GM18520 (cell line): ENCODE results near the gene PRELP.
"Not testable (repeated sequence)": the region's sequence is repeated elsewhere in the genome, so short reads cannot be mapped to it uniquely, and the experiment has no call there.

ENCODE experiments used
- ATAC-seq: cut with Tn5 transposase; IDR thresholded peaks from one replicate; pipeline ENCODE4 v1.9.1; 2021; ENCODE audit not compliant: unreplicated experiment

Gene PRELP

DNA sequence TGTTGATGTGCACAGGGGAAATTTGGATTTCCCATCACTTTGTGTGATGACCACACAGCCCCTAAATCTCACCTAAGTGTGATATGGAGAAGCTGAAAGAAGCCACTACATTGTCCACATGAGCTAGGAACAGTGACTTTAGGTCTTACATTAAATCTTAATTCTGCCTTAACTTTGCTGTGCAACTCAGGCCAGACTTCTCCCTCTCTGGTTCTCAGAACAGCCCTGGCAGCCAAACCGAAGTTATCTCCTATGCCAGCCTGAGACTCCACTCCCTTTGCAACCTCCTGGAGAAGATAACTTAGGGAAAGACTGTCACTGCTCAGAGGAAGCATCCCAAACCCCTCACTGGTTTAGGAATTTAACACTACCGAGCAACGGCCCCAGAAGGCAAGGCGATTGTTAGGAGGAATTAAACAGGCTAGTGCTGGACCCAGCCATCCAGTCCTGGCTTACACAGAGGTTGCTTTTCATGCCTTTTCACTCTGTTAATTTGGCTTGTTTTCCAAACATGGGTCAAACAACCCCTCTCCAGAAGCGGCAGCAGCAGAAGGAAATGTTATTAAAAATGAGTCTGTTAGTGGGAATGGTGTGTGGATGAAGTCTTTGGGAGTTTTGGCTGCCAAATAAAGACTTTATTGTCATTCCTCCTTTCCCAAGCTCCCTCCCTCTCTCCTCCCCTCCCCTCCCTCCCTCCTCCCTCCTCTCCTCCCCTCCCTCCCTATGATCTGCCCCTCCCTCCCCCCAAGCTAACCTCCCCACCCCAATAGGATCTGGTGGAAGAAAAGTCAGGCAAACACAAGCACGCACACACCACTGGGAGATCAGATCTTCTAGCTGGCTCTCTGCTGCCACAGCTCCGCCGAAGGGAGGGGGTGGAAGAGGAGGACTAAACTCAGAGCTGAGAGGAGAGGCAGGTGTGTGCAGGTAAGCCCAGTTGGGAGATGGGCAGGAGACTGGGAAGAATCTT lies at the start of gene PRELP:
Gene PRELP (plus strand): TSS at position 795 of the 970 bp plus-strand sequence. CDS start 7,379 bp downstream, outside the sequence.
- ATAC-seq, result no peak

- no peak for ATAC-seq
Measured at GRCh38 chr1:203426366-203426765, 49.2 kb upstream of the PRELP start.

- ATAC-seq, result no peak
Measured at GRCh38 chr1:203426870-203427269, 48.7 kb upstream of the PRELP start.

GRCh38 chr1:203427451-203427850 lies 48.2 kb upstream of the PRELP start:
- no peak for ATAC-seq

DNA sequence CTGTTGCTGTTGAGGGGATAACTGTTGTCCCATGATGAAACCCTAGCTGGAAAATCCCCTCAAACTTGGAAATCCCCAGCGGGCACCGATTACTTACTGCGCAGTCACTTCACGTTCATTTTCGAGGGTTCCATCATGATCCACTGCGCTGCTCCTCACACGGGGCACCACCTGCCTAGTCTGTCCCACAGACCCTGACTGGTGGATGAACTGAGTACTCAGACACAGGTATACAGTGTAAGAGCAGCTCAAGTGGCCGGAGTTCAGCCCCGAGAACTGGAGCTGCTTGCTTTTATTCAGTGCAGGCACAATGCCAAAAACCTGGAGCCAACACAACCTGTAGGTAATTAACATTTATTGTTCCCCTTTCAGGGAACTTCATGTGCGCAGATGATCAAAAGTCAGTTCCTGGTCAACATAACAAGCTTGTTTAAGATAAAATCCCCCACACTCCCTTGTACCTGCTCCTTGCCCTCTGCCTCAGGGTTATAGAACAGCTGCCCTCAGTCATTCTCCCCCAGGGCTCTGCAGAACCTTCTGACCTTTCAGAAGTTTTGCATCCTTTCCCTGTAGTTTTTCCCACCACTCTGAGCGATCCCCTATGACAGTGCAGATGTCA lies 46.5 kb upstream of the PRELP start:
- no peak for ATAC-seq

DNA sequence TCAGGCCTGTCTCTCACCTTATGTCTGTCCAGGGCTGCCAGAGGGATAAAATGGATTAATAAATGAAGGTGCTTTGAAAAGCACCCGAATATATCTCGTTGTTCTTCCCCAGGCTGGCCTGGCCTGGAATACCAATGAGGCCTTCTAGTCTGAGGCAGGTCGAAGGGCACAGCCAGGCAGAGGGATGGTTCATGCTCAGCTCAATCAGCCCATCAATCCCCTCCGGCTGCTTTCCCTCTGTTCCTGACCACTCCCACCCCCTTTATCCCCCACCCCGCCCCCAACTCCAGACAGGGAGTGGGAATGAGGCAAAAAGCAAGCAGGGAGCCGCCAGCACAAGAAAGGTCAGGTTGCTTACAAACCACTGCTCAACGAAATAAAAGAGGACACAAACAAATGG lies 40.0 kb upstream of the PRELP start:
- ATAC-seq, result no peak

GRCh38 chr1:203437696-203438315 lies 37.8 kb upstream of the PRELP start:
- ATAC-seq, result no peak

DNA sequence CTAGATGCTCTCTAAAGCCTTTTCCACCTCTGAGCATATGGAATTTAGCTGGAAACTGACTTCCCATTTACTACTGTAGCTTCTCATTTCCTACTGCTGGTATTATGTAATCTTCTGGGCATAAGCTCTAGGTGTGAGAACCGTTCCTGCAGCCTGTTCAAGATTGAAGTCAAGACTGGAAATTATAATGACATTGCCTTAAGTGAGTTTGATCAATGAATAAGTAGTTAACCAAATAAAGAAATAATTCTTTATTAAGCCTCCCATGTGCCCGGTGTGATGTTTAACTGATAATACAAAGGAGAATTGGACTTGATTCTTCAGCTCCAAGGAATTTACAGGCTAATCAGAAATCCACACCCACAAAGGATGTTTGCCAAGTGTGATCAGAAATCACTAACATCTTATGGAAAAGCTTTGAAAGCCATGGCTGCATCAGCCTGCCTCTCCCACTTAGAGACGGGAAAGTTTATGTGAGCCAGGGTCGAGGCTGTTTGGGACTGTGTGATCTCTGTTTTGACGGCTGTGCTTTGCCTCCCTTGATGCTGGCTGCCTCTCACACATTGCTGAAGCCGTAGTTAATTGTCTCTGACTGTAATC lies 36.4 kb upstream of the PRELP start:
- no peak for ATAC-seq

- no peak for ATAC-seq
Measured at GRCh38 chr1:203440771-203441170, 34.8 kb upstream of the PRELP start.

DNA sequence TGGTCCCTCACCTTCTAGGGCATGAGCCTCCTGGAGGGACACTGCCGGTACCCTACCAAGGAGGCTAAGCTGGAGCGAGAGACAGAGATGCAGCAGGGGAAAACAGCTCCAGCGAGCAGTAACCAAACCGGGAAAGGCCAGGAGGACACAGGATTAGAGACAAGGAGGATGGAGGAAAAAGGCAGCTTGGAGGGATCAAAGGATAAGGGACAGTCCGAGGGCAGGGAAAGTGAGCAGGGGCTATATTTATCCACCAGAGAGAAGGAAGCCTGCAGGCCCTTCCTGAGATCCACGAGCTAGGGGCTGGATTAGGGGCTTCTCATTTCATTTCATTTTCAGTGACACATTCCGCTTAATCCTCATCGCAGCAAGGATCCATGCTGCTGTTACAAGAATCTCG lies 33.8 kb upstream of the PRELP start:
- ATAC-seq, result no peak

DNA sequence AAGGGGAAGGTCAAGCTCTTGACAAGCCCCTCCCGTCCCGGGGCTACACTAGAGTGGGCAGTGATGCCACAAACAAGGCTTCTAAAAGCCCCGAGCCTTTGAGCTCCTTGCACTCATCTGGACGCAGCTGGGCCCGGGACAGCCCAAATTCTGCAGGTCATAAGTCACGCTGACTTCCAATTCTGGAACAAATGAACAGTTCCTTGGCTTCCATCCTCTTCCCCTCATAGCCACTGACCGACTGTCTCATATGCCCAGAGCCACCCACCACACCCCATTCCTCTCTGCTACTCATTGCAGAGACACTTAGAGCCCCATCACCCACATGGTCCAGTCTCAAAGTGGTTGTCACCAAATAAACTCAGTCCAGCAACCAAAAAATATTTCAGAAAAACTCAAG lies 32.8 kb upstream of the PRELP start:
- no peak for ATAC-seq

- no peak for ATAC-seq
Measured at GRCh38 chr1:203443296-203443695, 32.3 kb upstream of the PRELP start.

GRCh38 chr1:203444171-203444576 lies 31.4 kb upstream of the PRELP start:
- ATAC-seq, result no peak

DNA sequence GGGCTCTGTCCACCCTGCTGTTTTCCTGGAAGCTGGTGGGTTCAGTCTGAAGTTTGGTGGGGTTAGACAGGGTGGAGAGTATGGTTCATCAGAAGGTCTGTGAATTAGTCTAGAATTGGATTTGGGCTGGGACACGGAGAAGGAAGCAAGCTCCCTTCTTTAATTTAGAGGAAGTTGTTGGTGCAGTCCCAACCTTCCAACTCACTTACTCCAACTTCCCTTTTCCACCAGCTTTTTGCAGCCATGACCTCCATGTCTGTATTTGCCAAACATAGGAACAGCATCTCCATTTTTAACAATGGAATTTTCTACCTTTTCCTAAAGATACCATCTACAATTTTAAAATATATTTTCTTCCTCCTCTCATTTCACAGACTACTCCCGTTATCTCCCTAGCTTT lies 28.5 kb upstream of the PRELP start:
- no peak for ATAC-seq

DNA sequence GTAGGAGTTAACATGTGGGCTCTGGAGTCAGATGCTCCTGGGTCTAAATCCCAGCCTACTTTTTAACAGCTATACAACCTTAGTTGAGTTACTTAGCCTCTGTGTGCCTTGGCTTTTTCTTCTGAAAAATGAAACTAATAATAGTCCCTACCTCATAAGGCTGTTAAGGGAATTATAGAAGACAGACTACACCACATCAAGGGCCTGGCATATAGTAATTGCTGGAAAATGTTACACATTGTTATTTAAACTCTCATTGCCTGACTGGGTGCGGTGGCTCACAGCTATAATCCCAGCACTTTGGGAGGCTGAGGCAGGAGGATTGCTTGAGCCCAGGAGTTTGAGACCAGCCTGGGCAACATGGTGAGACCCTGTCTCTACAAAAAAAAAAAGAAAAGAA lies 28.0 kb upstream of the PRELP start:
- ATAC-seq, result not testable (repeated sequence)

DNA sequence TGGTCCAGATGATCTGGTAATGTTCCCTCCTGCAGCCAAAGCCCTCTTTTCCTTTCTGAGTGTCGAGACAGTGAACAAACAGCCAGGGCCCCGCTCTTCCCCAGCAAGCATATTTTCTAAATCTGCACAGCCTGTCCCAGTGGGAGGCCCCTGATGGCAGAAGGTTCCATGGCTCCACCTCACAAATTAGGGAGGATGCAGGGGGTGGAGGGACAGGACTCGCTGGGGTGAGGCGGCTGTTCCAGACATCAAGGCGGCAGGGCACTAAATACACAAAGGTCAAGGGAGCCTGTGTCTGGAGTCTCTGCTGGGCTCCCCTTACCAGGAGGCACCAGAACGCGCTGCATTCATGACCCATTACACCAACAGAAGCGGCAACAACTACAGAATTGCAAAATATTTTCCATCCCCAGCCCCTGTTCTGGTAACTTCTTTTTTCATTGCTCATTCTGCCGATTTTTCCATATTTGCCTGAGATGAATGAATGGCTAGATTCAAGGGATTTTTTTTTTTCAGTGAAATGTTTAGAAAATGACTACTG lies 27.0 kb upstream of the PRELP start:
- no peak for ATAC-seq

- no peak for ATAC-seq
Measured at GRCh38 chr1:203450001-203450400, 25.6 kb upstream of the PRELP start.

DNA sequence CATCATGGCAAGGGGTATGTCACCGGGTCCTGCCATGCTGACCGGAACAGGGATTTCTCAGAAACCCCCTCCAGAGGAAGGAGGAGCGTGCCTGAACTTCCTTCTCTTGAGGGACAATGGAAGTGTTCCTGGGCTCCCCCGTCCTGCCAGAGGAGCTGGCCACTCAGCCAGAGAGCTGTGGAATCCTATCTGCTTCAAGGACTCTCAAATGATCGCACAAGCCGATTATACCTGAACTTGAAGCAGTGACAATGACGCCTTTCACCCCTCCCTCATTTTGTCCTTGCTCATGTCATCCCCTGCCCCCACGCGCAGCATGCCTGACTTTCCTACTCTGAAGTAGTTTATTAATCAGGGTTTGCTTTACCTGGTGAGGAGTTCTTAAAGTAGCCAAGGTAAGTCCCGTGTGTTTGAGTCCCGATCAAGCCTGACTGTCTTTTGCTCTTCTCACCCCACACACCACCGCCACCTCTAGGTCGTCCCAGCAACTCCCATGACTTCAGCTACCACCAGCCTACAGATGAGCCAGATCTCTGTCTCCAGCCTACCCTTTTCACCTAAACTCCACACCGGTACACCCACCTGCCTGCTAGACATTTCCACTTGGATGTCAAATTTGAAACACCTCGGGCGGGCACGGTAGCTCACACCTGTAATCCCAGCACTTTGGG lies 25.0 kb upstream of the PRELP start:
- no peak for ATAC-seq

GRCh38 chr1:203451836-203452784 lies 23.5 kb upstream of the PRELP start:
- ATAC-seq, result no peak
